ENCODE data around the gene FBXO38.

The FBXO38 gene

DNA sequence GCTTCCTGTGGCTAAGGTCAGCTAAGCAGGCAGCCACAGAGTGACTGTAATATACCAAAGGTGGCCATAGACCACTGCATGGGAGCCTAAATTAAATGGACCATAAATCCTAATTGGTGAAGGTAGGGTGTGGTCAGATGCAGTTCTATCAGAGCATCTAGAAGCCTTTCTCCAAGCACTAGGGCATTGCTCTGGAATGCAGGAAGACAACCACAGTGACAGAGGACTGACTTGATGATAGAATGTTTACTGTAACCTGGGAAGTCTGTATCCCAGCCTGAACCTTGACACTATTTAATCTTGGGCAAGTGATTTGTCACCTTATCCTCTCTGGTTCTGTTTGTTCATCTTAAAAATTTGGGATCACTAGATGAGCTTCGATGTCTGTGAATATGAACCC is 2.3 kb downstream of the FBXO38 start:
- DNase-seq (ENCODE audit: low read depth in 2 of 2), result no peak

DNA sequence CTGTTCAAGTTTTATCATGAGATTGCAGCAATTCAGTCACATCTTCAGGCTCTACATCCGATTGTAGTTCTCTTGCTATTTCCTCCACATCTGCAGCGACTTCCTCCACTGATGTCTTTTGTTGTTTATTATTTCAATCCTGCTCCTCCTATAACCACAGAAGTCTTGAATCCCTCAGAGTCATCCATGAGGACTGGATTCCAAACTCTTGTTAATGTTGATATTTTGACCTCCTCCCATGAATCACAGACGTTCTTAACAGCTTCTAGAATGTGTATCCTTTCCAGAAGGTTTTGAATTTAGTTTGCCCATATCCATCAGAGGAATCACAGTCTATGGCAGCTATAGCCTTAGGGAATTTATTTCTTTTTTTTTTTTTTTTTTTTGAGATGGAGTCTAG is 3.6 kb downstream of the FBXO38 start:
- no peak for DNase-seq (ENCODE audit: low read depth in 2 of 2)

DNA sequence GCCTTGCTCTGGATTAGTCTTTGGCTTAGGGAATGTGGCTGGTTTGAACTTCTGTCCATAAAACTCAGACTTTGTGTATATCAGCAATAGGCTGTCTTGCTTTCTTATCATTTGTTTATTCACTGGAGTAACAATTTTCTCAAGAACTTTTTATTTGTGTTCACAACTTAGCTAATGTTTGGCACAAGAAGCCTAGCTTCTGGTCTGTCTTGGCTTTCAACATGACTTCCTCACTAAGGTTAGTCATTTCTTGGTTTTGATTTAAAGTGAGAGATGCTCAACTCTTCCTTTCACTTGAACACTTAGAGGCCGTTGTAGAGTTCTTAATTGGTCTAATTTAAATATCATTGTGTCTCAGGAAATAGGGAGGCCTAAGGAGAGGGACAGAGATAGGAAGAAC is 4.9 kb downstream of the FBXO38 start:
- DNase-seq (ENCODE audit: low read depth in 2 of 2), result no peak

- no peak for DNase-seq (ENCODE audit: low read depth in 2 of 2)
Measured at GRCh38 chr5:148390914-148391313, 7.2 kb downstream of the FBXO38 start.

DNA sequence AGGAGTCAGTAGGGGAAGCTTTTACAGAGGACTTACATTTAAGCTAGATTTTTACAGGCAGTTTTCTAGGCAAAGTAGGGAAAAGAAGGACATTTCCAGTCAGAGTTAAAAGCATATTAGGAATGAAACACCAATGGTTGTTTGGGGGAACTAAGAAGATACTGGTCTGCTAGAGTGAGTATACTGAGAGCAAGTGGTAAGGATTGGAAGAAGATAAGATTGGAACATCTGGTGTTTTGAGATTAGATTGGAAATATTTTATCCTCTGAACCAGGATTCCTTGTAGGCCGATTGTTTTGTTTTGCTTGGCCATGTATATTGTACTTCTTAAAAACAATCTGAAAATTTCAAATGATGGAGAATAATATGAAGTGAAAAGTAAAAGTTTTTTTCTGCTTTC is 7.7 kb downstream of the FBXO38 start:
- no peak for DNase-seq (ENCODE audit: low read depth in 2 of 2)

DNA sequence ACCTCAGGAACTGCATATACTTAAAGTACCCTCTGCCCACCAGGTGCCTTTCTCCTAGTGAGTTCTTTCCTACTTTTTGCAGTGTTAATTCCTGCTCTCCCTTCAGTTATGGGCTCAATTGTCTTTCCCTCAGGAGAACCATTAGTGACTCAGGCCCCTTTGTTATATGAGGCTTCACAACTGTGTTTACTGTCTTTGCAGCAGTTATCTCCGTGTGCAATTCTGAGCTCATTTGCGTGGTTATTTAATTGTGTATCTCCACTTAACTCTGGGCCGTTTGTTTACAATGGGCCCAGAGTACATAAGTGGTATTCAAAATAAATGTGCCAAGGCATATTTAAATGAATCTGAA is 9.6 kb downstream of the FBXO38 start:
- DNase-seq (ENCODE audit: low read depth in 2 of 2), result no peak

DNA sequence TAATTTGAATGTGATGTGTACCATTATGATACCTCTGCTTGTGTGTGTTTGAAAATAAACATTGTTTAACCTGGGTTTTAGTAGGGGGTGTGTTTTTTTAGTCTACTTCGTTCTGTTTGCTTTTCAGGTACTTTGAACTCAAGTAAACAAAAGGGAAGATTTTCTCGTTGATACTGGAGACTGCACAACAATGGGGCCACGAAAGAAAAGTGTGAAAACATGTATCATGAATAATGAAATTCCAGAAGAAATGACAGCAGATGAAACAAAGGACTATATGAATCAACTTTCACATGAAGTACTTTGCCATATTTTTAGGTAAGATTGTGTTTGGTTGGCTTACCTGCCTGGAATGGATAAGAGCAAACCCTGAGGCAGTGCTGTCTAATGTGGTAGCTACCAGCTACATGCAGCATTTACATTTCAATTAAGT is 10.8 kb downstream of the FBXO38 start:
- no peak for DNase-seq (ENCODE audit: low read depth in 2 of 2)

GRCh38 chr5:148395031-148395430 is 11.3 kb downstream of the FBXO38 start:
- no peak for DNase-seq (ENCODE audit: low read depth in 2 of 2)

DNA sequence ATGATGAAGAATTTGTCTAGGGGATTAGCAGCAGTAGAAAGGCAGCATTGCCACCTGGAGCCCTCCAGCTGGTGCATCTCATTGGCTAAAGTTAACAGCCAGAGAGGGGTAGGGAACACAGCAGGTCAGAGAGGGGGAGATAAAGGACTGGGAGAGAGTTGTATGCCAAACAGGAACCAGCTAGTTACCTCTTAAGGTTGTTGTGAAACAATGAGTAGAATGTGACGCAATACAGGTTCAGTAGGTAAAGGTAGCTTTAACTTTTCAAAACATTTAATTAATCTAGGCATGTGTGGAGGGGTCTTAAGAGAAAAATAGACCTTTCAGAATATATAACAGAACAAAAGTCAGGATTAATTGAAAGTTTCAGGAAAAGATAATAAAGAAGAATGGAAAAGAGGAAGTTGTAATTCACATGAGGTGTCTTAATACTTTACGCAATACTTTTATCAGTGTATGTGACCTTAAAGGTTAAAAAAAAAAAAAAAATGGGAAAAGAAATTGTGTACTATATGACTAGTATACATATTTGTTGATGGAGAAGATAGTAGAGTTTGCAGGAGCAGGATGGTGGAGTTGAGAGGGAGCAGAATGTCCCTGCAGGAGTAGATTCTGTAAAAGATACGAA is 14.3 kb downstream of the FBXO38 start:
- no peak for DNase-seq (ENCODE audit: low read depth in 2 of 2)

GRCh38 chr5:148398698-148399121 is 15.0 kb downstream of the FBXO38 start:
- no peak for DNase-seq (ENCODE audit: low read depth in 2 of 2)

GRCh38 chr5:148401604-148402003 is 17.8 kb downstream of the FBXO38 start:
- no peak for DNase-seq (ENCODE audit: low read depth in 2 of 2)

DNA sequence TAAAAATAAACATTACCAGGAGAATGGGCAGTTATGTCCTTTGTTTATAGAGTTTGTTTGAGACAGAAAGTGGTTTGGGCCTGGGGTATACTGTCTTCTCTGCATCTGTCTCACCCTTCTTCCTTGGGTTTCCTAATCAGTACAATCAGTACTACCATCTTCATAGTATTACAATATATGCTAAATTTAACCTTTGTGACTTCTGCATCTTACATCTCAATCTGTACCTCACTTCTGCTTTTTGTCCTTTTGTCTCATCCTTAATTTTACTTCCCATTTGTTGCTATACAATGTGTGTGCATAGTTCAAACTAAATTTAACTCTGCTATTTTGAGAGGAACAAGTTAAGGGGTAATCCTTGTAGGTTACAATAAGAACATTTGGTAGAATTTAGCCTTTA is 19.6 kb downstream of the FBXO38 start:
- no peak for DNase-seq (ENCODE audit: low read depth in 2 of 2)

DNA sequence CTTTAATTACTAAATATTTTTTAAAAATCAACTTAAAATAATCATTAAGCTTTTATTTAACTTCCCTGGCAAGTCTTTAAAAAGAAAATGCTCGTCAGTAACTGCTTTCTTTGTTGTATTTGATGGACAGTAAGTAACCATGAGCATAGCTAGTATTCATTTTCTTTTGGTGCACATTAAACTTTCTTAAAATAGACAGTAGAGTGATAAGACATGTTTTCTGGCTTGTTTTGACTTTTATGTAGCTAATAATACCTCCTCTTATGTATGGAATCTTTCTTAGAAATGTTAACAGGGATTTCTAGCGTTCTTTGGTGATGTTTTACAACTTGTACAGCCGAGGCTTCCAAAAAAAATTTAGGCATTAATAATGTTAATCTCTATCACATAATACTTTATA is 22.6 kb downstream of the FBXO38 start:
- no peak for DNase-seq (ENCODE audit: low read depth in 2 of 2)

DNA sequence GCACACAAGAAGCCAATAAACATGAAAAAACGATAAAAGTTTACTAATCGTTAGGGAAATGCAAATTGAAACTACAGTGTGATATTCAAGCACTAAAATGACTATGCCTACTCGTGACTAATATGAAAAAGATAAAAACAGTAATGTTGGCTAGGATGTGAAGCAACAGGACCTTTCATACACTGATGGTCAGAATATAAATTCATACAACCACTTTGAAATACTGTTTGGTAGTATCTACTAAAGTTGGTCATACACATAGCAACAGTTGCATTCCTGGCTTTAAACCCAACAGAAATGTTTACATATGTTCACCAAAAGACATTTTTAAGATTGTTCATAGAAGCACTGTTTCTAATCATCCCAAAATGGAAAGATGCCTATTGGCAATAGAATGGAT is 24.3 kb downstream of the FBXO38 start:
- DNase-seq (ENCODE audit: low read depth in 2 of 2), result no peak

- no peak for DNase-seq (ENCODE audit: low read depth in 2 of 2)
Measured at GRCh38 chr5:148412124-148412523, 28.4 kb downstream of the FBXO38 start.

DNA sequence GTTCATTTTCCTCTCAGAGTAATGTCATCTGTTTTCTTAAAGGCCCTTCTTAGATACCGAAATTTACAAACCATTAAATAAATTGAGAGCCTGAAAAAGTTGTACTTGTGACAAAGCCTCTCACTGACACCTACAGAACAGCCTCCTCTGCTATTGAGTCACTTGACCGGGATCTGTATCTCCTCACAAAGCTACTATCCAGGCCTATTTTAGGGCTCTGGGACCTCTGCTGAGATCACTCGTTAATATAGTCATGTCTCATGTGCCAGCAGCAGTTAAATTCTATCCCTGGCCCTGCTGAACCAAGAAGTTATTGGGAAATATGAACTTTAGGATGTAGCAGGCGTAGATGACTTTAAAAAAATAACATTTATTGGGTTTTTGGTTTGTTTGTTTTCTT is 31.1 kb downstream of the FBXO38 start:
- DNase-seq (ENCODE audit: low read depth in 2 of 2), result no peak

DNA sequence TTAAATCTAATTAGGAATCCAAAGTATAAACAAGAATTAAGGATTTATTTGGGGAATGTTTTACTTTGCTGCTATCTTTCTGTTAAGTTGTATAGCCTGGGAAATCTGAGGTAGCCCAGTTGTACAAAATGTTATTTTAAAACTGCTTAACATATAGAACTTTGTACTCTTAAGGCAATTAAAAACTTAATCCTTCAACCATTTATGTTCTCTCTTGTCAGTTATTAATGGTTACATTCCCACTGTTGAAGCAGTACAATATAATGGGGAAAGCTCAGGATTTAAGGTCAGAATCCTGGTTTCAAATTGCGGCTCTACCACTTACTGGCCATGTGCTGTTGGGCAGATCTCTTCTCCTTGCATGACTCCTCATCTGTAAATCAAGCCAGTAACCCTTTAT is 32.7 kb downstream of the FBXO38 start:
- no peak for DNase-seq (ENCODE audit: low read depth in 2 of 2)

DNA sequence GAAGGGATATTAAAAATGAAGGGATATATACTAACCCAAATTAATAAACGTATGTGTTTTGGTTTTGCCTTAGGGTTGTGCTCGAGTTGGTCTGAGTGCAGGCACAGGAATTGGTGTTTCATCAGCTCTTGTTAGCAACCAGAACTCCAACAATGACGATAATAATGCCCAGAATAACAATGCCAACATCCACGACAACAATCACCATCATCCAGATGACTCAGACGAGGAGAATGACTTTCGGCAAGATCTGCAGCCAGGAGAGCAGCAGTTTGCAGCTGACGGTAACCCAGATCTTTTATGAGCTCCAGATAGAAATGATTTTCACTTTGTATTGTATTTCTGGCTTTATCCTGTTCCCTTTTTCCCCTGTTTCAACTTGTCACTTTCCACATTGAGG is 33.2 kb downstream of the FBXO38 start:
- DNase-seq (ENCODE audit: low read depth in 2 of 2), result no peak

- no peak for DNase-seq (ENCODE audit: low read depth in 2 of 2)
Measured at GRCh38 chr5:148418511-148418910, 34.8 kb downstream of the FBXO38 start.

- no peak for DNase-seq (ENCODE audit: low read depth in 2 of 2)
Measured at GRCh38 chr5:148421661-148422060, 37.9 kb downstream of the FBXO38 start.

DNA sequence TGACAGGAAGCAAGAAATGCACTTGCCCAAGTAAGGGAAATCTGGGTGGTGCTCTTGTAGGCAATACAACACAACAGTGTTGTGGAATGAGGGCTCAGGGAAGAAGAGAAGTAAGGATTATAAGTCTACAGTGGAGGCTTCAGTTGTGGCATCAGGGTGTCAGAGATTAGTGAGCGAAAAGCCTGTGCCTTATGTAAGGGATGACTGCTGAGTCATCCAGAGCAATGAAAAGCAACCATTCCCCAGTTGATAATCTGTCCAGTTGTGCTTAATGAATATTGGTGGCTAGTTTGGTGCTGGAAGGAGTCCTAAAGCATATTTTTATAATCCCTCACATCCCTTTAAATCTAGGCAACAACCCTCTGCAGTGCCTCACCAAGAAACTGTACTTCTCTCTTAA is 42.0 kb downstream of the FBXO38 start:
- no peak for DNase-seq (ENCODE audit: low read depth in 2 of 2)

DNA sequence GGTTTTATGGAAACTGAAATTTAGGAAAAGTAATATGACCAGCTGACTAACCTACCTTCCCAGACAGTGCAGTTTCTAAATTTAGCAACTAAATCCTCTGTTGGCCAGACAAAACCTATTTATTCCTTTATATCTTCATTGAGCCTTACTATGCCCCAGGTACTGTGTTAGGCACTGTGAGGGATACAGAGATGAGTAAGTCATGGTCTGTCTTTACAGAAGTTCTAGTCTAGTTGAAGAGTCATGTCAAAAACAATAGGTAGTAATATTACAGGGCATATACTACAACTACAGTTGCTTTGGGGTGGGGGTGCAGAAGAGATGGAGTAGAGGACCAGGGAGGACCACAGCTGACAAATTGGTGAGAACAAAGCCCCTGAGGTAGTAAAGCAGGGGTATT is 42.8 kb downstream of the FBXO38 start:
- DNase-seq (ENCODE audit: low read depth in 2 of 2), result no peak

- no peak for DNase-seq (ENCODE audit: low read depth in 2 of 2)
Measured at GRCh38 chr5:148427370-148428042, 43.7 kb downstream of the FBXO38 start.

GRCh38 chr5:148428848-148429247 is 45.1 kb downstream of the FBXO38 start:
- DNase-seq (ENCODE audit: low read depth in 2 of 2), result no peak
